ENCODE measurements around the gene SEMA3C.

- TF ChIP-seq POLR2A (IDR thresholded peaks at IDR 0.05) (no peak), CTCF (IDR thresholded peaks at IDR 0.05) (no peak), POLR2AphosphoS5 (IDR thresholded peaks at IDR 0.05) (no peak)
Measured at GRCh38 chr7:80825499-80825898, 93.4 kb downstream of the SEMA3C start.

All from prostate gland (tissue), 2 donors.